NCI-H82 (cell line): ENCODE results near the gene IGF1.

ENCODE experiments used
- DNase-seq: peaks from one replicate; lab custom pipeline; 2025; lab: John Stamatoyannopoulos, UW

Gene IGF1

GRCh38 chr12:102496591-102496990 is 16.2 kb upstream of the IGF1 start:
- DNase-seq, result no peak

GRCh38 chr12:102487226-102487625 is 6.9 kb upstream of the IGF1 start:
- peak; percentile 39 for DNase-seq

GRCh38 chr12:102486153-102486552 is 5.8 kb upstream of the IGF1 start:
- no peak for DNase-seq

- DNase-seq, result peak; percentile 74
Observed at GRCh38 chr12:102484428-102484958, 4.1 kb upstream of the IGF1 start.

- no peak for DNase-seq
Observed at GRCh38 chr12:102484017-102484416, 3.7 kb upstream of the IGF1 start.

GRCh38 chr12:102483466-102483865 is 3.1 kb upstream of the IGF1 start:
- DNase-seq, result no peak

- no peak for DNase-seq
Observed at GRCh38 chr12:102481705-102482425, 1.5 kb upstream of the IGF1 start.

- peak; percentile 33 for DNase-seq
Observed at GRCh38 chr12:102479939-102480338, 424 bp downstream of the IGF1 start.

GRCh38 chr12:102479099-102479885 is 1.1 kb downstream of the IGF1 start:
- no peak for DNase-seq

- no peak for DNase-seq
Observed at GRCh38 chr12:102478405-102479098, 1.8 kb downstream of the IGF1 start.

GRCh38 chr12:102475355-102475754 is 5.0 kb downstream of the IGF1 start:
- no peak for DNase-seq

GRCh38 chr12:102474438-102475064 is 5.8 kb downstream of the IGF1 start:
- no peak for DNase-seq

GRCh38 chr12:102472496-102472895 is 7.9 kb downstream of the IGF1 start:
- no peak for DNase-seq

- DNase-seq, result no peak
Observed at GRCh38 chr12:102471556-102471955, 8.8 kb downstream of the IGF1 start.

GRCh38 chr12:102470945-102471344 is 9.4 kb downstream of the IGF1 start:
- no peak for DNase-seq

GRCh38 chr12:102468261-102468915 is 12.0 kb downstream of the IGF1 start:
- DNase-seq, result no peak

GRCh38 chr12:102465762-102466560 is 14.4 kb downstream of the IGF1 start:
- no peak for DNase-seq

GRCh38 chr12:102463659-102464249 is 16.6 kb downstream of the IGF1 start:
- no peak for DNase-seq

GRCh38 chr12:102462795-102463465 is 17.4 kb downstream of the IGF1 start:
- DNase-seq, result no peak

- no peak for DNase-seq
Observed at GRCh38 chr12:102462386-102462785, 18.0 kb downstream of the IGF1 start.
